Activated gamma-delta T cell (primary cell): ENCODE measurements around the gene SERPINB10.
"Not testable (repeated sequence)": the region's sequence is repeated elsewhere in the genome, so short reads cannot be mapped to it uniquely, and the experiment has no call there.

ENCODE experiments used
- DNase-seq: peaks from one replicate; lab custom pipeline; 2025; lab: John Stamatoyannopoulos, UW

Gene SERPINB10

DNA sequence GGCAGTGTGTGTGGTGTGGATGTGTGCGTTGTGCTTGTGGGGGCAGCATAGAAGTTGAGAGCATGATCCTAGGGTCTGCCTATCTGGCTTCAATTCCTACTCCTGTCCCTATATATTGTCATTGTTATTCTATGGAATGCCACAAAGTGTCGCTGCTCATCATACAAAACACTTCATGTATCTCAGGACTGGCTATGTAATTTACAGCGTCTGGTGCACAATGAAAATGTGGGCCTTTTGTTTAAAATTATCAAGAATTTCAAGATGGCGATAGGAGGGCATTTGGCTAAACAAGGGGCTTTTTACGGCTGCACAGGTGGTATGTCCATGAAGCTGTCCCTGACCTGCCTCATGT, 16.8 kb upstream of the SERPINB10 start:
- no peak for DNase-seq

GRCh38 chr18:63892566-63892965, 15.2 kb upstream of the SERPINB10 start:
- DNase-seq, result no peak

- DNase-seq, result no peak
Measured at GRCh38 chr18:63894106-63894772, 13.5 kb upstream of the SERPINB10 start.

DNA sequence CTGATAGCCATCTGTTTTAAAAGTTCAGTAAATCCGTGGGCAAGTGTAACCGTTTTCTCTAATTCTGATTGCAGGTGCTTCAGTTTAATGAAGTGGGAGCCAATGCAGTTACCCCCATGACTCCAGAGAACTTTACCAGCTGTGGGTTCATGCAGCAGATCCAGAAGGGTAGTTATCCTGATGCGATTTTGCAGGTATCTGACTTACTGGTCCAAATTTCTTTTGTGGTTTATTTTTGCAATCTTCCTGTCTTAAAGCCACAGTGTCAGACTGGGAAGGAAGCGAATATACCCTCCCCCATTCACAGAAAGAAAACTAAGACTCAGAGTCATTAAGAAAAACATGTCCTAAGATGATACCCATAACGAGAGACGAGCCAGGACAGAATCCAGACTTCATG, 12.6 kb upstream of the SERPINB10 start:
- no peak for DNase-seq

DNA sequence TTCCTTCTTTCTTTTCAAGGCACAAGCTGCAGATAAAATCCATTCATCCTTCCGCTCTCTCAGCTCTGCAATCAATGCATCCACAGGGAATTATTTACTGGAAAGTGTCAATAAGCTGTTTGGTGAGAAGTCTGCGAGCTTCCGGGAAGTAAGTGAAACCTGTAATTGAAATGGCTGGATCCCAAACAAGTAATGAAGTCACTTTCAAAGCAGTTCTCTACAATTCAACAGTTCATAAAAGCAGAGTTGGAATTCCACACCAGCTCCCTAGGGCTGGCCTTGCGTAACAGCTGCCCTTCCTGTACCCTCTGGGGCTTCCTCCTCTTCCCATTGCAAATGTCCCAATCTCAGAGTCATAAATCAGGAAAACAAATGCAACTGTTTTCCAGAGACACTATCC, 10.7 kb upstream of the SERPINB10 start:
- no peak for DNase-seq

DNA sequence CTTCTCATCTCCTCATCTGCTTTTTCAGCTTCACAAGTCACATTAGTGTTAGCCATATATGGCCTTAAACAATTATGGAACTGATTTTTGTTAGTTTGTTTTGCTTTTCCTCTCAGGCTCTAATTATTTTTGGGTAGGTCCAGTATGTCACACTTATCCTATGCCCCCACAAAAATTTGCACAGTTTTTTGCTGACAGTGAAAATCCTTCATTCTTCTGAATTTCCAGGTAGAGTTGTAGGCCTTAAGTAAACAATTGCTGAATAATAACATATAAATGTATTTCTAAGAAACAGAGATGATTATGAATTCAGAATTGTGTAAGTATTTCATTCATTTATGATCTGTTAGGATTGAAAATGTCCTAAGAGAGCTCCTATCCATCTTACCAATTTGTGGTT, 8.6 kb upstream of the SERPINB10 start:
- DNase-seq, result no peak

- DNase-seq, result no peak
Measured at GRCh38 chr18:63903851-63904570, 3.7 kb upstream of the SERPINB10 start.

DNA sequence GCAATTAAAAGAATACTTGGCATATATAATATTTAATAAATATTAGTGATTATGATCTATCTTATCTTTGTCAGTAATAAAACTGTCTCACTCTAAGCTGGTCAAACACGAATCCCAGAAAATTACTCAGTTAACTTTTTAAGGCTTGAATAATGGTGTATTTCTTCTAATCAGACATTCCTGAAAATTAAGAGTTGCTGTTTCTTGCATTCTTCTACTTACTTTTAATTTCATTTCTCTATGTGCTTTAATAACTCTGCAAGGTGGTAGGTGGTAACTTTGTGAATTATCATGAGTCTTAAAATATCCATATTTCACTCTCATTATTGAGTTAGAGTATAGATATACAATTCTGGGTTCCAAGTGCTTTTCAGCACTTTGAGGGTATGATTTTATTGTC, 3.1 kb upstream of the SERPINB10 start:
- DNase-seq, result no peak

- DNase-seq, result no peak
Measured at GRCh38 chr18:63905361-63905760, 2.4 kb upstream of the SERPINB10 start.

- DNase-seq, result no peak
Measured at GRCh38 chr18:63906056-63906455, 1.7 kb upstream of the SERPINB10 start.

DNA sequence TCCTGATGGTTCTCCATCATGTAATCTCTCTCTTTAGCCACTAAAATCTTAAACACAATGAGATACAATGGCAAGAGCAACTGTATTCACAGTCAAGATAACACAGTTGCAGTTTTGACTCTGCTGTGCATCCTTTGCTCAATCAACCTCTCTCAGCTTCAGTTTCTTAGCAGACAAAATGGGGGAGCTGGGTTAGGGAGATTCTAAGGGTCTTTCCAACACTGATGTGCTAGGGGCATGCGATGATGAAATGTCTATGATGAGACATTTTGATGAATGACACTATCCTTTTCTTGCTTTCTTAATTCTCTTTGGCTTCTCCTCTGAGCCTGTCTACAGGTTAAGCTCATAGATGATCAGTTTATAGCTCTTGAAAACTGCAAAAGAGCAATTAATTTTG, 1.1 kb downstream of the SERPINB10 start:
- DNase-seq, result no peak

DNA sequence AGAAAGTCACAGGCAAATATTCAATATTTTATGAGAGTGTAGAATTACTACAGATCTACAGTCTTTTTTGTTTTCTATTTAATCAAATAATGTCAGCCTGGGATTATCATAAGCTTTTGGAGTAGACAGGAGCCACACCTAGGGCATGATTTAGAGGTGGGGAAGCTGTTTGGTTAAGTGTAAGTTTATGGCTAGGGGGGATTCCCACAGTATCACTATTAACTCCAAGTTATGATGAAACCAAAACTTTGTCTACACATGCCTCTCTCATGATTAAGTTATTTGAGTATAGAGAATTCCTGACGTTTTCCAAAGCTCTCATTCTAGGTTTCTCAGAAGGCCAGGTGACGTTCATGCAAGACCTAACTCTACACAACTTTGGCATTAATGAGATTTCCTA, 2.1 kb downstream of the SERPINB10 start:
- DNase-seq, result no peak

GRCh38 chr18:63917817-63918216, 10.1 kb downstream of the SERPINB10 start:
- DNase-seq, result no peak

DNA sequence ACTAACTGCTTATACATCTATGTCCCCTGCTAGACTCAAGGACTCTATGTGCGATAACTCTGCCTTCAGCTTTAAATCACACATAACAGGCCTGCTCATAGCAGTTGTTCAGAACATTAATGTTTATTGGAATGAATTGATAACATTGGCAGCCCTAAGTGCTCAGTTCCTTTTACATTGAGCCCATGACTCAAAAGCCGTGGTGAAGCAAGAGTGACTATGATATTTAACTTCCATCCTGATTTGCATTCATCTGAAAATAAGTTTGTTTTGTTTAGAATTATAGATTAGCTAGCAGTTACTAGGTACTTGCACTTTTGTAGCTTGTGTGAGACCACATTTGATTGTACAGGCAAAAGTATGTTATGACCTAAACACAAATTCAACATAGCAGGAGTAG, 14.3 kb downstream of the SERPINB10 start:
- DNase-seq, result no peak

DNA sequence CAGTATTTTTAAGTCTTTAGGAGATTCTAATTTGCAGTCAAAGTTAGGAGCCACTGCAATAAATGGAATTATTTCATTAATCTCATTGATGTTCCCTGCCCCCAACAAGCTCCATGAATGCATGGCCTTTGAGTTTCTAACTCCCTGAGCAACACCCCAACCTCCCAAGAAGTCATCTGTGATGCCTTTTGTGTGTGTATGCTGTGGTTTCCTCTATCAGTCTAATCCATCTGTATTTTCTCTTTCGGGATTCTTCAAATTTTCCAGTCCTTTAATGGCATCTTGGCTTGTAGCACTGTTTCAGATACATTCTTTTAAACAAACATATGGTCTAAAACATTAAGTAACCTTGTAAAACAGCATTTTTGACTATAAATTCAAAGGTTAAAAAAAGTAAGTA, 16.8 kb downstream of the SERPINB10 start:
- no peak for DNase-seq

- DNase-seq, result no peak
Measured at GRCh38 chr18:63928331-63928730, 20.6 kb downstream of the SERPINB10 start.

GRCh38 chr18:63929369-63929768, 21.6 kb downstream of the SERPINB10 start:
- DNase-seq, result not testable (repeated sequence)

- no peak for DNase-seq
Measured at GRCh38 chr18:63930773-63931354, 23.1 kb downstream of the SERPINB10 start.

DNA sequence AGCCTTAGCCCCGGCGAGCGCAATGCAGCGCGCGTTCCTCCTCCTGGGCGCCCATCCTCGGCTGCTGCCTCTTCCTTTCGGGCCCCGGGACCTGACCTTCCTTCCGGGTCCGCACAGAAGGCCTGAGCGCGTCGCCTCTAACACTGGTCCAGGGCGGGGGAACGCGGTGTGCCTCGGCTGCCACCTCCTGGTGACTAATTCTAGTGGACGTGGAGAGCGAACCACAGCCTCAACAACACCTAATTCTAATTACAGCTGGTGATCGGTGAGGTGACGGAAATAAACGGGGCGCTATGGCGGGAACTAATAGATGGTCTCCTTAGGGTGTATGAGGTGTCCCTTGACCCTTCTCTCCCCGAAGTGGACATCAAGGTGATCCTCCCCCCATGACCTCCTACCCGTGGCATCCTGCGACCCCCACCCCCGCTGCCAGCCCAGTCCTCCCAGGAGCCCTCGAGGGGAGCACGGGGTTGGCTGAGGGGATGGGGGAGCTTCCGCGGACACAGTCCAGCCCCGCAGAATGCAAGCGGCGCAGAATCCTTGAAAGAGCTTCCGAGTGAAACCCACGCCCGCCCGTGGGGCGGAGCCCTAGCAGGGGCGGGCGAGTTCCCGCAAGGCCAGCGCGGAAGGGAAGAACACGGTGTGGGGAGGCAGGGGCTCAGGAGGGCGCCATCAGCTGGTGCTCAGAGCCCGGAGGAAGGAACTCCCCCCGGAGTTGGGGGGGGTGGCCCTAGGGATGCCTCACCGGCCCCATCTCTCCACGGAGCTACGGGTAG, 28.6 kb downstream of the SERPINB10 start:
- DNase-seq, result peak; percentile 21

DNA sequence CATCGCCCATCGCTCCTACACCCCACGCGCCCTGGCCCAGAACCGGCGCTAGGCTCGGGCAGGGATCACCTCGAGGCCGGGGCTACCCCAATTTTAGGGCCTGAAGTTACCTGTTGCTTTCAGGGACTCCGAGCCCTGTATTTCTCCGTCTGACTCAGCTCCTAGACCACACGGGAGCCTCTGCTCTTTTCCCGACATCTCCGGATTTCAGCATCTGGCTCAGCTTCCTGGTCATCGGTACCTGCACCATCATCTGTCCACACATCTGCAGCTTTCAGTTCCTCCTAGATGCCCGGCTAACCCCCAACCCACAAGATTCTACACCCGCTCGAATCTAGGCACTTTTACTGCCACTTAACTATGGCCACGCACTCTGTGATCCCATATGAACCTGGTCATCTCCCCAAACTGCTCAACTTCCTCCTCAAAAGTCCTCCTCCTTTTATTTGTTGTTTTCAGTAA, 29.2 kb downstream of the SERPINB10 start:
- DNase-seq, result no peak

- DNase-seq, result no peak
Measured at GRCh38 chr18:63940008-63940407, 32.2 kb downstream of the SERPINB10 start.

DNA sequence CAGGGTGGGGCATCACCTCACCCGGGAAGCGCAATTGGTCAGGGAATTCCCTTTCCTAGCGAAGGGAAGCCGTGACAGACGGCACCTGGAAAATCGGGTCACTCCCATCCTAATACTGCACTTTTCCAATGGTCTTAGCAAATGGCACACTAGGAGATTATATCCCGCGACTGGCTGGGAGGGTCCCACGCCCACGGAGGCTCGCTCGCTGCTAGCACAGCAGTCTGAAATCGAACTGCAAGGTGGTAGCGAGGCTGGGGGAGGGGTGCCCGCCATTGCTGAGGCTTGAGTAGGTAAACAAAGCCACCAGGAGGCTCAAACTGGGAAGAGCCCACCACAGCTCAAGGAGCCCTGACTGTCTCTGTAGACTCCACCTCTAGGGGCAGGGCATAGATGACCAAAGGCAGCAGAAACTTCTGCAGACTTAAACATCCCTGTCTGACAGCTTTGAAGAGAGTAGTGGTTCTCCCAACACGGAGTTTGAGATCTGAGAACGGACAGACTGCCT, 32.8 kb downstream of the SERPINB10 start:
- not testable (repeated sequence) for DNase-seq
